ENCODE data around the gene IMMP2L. TPM values are rescaled to one million over a fixed set of nuclear protein-coding genes. Genes with fewer than 3 reads are reported as not detected.

Gene IMMP2L
- total RNA-seq, 1 donor from 2014 or later: 21.5 TPM

GRCh38 chr7:111018447-111018846 is 543.8 kb downstream of the IMMP2L start:
- peaks cover 28% of the 10 kb centered on the region for H3F3A ChIP-seq (ENCODE audit: low read depth)
- H3K9me3 ChIP-seq (ENCODE audit: low read depth): no peaks in the 10 kb centered on the region
- H3K9me3 Mint-ChIP-seq: peaks cover 14% of the 10 kb centered on the region
- no peak overlapping the region for H3K4me2 ChIP-seq
- H3K4me1 Mint-ChIP-seq: peaks cover 22% of the 10 kb centered on the region
- H3K9ac ChIP-seq: no peak overlapping the region
- H3K79me2 ChIP-seq (ENCODE audit: low read depth): no peaks in the 10 kb centered on the region
- H3K27me3 Mint-ChIP-seq (ENCODE audit: insufficient read depth, low read depth): no peaks in the 10 kb centered on the region
- no peak overlapping the region for H2AFZ ChIP-seq (replicated peaks)
- H4K20me1 ChIP-seq (ENCODE audit: low read depth): peaks cover 8% of the 10 kb centered on the region
- H3K27ac Mint-ChIP-seq: no peak overlapping the region
- TF ChIP-seq EZH2 (IDR thresholded peaks at IDR 0.05): no peak
- TF ChIP-seq EZH2phosphoT487 (IDR thresholded peaks at IDR 0.05): no peak
- TF ChIP-seq, protein P1, sequence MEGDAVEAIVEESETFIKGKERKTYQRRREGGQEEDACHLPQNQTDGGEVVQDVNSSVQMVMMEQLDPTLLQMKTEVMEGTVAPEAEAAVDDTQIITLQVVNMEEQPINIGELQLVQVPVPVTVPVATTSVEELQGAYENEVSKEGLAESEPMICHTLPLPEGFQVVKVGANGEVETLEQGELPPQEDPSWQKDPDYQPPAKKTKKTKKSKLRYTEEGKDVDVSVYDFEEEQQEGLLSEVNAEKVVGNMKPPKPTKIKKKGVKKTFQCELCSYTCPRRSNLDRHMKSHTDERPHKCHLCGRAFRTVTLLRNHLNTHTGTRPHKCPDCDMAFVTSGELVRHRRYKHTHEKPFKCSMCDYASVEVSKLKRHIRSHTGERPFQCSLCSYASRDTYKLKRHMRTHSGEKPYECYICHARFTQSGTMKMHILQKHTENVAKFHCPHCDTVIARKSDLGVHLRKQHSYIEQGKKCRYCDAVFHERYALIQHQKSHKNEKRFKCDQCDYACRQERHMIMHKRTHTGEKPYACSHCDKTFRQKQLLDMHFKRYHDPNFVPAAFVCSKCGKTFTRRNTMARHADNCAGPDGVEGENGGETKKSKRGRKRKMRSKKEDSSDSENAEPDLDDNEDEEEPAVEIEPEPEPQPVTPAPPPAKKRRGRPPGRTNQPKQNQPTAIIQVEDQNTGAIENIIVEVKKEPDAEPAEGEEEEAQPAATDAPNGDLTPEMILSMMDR (IDR thresholded peaks at IDR 0.05): no peak
- no peak overlapping the region for H3K4me3 ChIP-seq
- H3K36me3 Mint-ChIP-seq: peaks cover 4% of the 10 kb centered on the region
- H3K36me3 ChIP-seq: no peaks in the 10 kb centered on the region
- DNase-seq (ENCODE audit: low spot score): no peak
- no peak overlapping the region for H3K4me3 Mint-ChIP-seq
- peaks cover 20% of the 10 kb centered on the region for H3K4me1 ChIP-seq
- no peak overlapping the region for H3K27ac ChIP-seq
- H3K27me3 ChIP-seq: no peaks in the 10 kb centered on the region

DNA sequence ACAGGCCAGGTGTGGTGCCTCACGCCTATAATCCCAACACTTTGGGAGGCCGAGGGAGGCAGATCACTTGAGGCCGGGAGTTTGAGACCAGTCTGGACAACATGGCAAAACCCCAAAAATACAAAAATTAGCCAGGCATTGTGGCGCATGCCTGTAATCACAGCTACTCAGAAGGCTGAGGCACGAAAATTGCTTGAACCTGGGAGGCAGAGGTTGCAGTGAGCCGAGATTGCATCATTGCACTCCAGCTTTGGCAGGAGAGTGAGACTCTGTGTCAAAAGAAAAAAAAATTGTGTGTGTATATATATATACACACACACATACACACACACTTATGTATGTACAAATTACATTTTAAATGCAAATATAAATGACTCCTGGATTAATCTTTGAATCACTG is 548.2 kb downstream of the IMMP2L start:
- TF ChIP-seq, protein P1 (IDR thresholded peaks at IDR 0.05): no peak
- TF ChIP-seq EZH2 (IDR thresholded peaks at IDR 0.05) (no peak), EZH2phosphoT487 (IDR thresholded peaks at IDR 0.05) (no peak)
- no peak for DNase-seq (ENCODE audit: low spot score)
- H3K9me3 ChIP-seq (ENCODE audit: low read depth): no peaks in the 10 kb centered on the region
- H3K4me3 ChIP-seq: no peak overlapping the region
- no peak overlapping the region for H2AFZ ChIP-seq (replicated peaks)
- H3K9ac ChIP-seq: no peak overlapping the region
- no peak overlapping the region for H3K27ac ChIP-seq
- H3F3A ChIP-seq (ENCODE audit: low read depth): peaks cover 19% of the 10 kb centered on the region
- no peak overlapping the region for H3K4me2 ChIP-seq
- H3K79me2 ChIP-seq (ENCODE audit: low read depth): no peaks in the 10 kb centered on the region
- peaks cover 4% of the 10 kb centered on the region for H4K20me1 ChIP-seq (ENCODE audit: low read depth)
- H3K36me3 ChIP-seq: no peaks in the 10 kb centered on the region
- no peaks in the 10 kb centered on the region for H3K27me3 ChIP-seq
- no peak overlapping the region for H3K4me3 Mint-ChIP-seq
- H3K36me3 Mint-ChIP-seq: no peaks in the 10 kb centered on the region
- H3K9me3 Mint-ChIP-seq: no peaks in the 10 kb centered on the region
- H3K4me1 Mint-ChIP-seq: peaks cover 15% of the 10 kb centered on the region
- H3K27me3 Mint-ChIP-seq (ENCODE audit: insufficient read depth, low read depth): no peaks in the 10 kb centered on the region
- peaks cover 14% of the 10 kb centered on the region for H3K4me1 ChIP-seq
- no peak overlapping the region for H3K27ac Mint-ChIP-seq

- TF ChIP-seq EZH2 (IDR thresholded peaks at IDR 0.05) (no peak), EZH2phosphoT487 (IDR thresholded peaks at IDR 0.05) (no peak)
- TF ChIP-seq, protein P1 (IDR thresholded peaks at IDR 0.05): no peak
- H3K9me3 Mint-ChIP-seq: no peaks in the 10 kb centered on the region
- H3K4me1 Mint-ChIP-seq: peaks cover 8% of the 10 kb centered on the region
- H3K27me3 Mint-ChIP-seq (ENCODE audit: insufficient read depth, low read depth): no peaks in the 10 kb centered on the region
- H2AFZ ChIP-seq (replicated peaks): no peak overlapping the region
- no peaks in the 10 kb centered on the region for H4K20me1 ChIP-seq (ENCODE audit: low read depth)
- H3K9ac ChIP-seq: no peak overlapping the region
- H3K9me3 ChIP-seq (ENCODE audit: low read depth): no peaks in the 10 kb centered on the region
- H3K27me3 ChIP-seq: no peaks in the 10 kb centered on the region
- peaks cover 3% of the 10 kb centered on the region for H3K4me1 ChIP-seq
- peaks cover 9% of the 10 kb centered on the region for H3F3A ChIP-seq (ENCODE audit: low read depth)
- no peak overlapping the region for H3K27ac ChIP-seq
- H3K36me3 Mint-ChIP-seq: no peaks in the 10 kb centered on the region
- no peak overlapping the region for H3K4me2 ChIP-seq
- H3K27ac Mint-ChIP-seq: no peak overlapping the region
- no peak for DNase-seq (ENCODE audit: low spot score)
- no peaks in the 10 kb centered on the region for H3K36me3 ChIP-seq
- no peak overlapping the region for H3K4me3 Mint-ChIP-seq
- no peaks in the 10 kb centered on the region for H3K79me2 ChIP-seq (ENCODE audit: low read depth)
- no peak overlapping the region for H3K4me3 ChIP-seq
Observed at GRCh38 chr7:111012799-111013675, 549.3 kb downstream of the IMMP2L start.
